ENCODE measurements around the gene RNF150.

RNF150 gene

DNA sequence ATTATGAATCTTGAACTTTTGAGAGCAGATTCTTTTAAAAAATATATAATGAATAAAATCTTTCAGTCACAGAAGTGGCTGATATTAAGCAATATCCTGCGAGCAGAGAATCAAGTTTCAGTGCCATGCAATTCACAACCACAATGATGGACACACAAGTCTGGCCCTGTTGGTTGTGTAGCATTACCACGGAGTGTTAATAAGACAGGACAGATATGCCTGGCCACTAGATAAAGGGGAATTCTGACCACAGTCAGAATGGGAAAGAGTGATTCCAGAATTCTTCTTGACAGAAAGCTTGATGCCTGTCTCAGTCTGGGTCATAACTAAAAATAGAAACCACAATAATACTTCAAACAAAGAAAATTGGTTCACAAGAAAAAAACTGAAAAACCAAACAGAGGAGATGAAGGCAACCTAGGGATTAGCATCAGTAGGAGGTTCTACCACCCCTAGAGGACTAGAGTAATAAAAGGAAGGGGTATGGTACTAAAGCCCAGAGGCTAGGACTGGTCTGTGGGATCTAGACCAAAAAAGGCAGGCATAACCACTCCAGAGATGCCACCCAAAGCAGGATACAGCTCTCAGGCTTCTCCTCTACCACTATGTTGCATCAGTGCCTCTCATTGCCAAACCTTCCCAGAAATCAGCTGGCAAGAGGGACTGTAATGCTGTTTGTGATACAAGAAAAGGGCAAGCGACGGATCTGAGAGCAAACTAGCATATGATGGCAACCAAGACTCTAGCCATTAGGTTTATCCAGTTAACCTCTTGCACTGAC is 59.0 kb downstream of the RNF150 start:
- Histone ChIP-seq H3K27ac (replicated peaks) (no peak overlapping the region), H3K4me3 (replicated peaks; ENCODE audit: insufficient read depth, low read length) (no peak overlapping the region), H3K27me3 (ENCODE audit: insufficient read depth, poor library complexity, severe bottlenecking) (no peaks in the 10 kb centered on the region)
- DNase-seq (ENCODE audit: low read depth in 1 of 2, low spot score in 1 of 2): no peak
- TF ChIP-seq GABPA (IDR thresholded peaks at IDR 0.05; ENCODE audit: low read depth) (no peak), REST (IDR thresholded peaks at IDR 0.05; ENCODE audit: insufficient replicate concordance, low read depth) (no peak), POLR2AphosphoS5 (IDR thresholded peaks at IDR 0.05; ENCODE audit: low read depth) (no peak), SPI1 (IDR thresholded peaks at IDR 0.05; ENCODE audit: borderline replicate concordance, low read depth) (no peak)
- TF ChIP-seq, protein P1, sequence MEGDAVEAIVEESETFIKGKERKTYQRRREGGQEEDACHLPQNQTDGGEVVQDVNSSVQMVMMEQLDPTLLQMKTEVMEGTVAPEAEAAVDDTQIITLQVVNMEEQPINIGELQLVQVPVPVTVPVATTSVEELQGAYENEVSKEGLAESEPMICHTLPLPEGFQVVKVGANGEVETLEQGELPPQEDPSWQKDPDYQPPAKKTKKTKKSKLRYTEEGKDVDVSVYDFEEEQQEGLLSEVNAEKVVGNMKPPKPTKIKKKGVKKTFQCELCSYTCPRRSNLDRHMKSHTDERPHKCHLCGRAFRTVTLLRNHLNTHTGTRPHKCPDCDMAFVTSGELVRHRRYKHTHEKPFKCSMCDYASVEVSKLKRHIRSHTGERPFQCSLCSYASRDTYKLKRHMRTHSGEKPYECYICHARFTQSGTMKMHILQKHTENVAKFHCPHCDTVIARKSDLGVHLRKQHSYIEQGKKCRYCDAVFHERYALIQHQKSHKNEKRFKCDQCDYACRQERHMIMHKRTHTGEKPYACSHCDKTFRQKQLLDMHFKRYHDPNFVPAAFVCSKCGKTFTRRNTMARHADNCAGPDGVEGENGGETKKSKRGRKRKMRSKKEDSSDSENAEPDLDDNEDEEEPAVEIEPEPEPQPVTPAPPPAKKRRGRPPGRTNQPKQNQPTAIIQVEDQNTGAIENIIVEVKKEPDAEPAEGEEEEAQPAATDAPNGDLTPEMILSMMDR (IDR thresholded peaks at IDR 0.05; ENCODE audit: insufficient read depth, low read length): no peak

DNA sequence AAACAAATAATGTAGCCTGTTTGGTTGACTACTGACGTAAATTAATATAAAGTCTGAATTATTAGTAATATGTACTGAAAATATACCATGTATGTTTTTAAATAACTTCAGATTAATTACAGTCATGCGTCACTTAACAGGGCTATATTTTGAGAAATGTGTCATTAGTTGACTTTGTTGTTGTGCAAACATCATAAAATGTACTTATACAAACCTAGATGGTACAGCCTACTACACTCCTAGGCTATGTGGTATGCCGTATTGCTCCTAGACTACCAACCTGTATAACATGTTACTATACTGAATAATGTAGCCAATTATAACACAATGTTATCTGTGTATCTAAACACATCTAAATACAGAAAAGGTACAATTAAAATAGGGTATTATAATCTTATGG is 66.6 kb downstream of the RNF150 start:
- no peak for DNase-seq (ENCODE audit: low read depth in 1 of 2, low spot score in 1 of 2)
- no peak for TF ChIP-seq GABPA (IDR thresholded peaks at IDR 0.05; ENCODE audit: low read depth)
- TF ChIP-seq POLR2AphosphoS5 (IDR thresholded peaks at IDR 0.05; ENCODE audit: low read depth): no peak
- TF ChIP-seq, protein P1 (IDR thresholded peaks at IDR 0.05; ENCODE audit: insufficient read depth, low read length): no peak
- TF ChIP-seq SPI1 (IDR thresholded peaks at IDR 0.05; ENCODE audit: borderline replicate concordance, low read depth): no peak
- no peak for TF ChIP-seq REST (IDR thresholded peaks at IDR 0.05; ENCODE audit: insufficient replicate concordance, low read depth)
- H3K27me3 ChIP-seq (ENCODE audit: insufficient read depth, poor library complexity, severe bottlenecking): no peaks in the 10 kb centered on the region

GRCh38 chr4:141065872-141066271 is 67.4 kb downstream of the RNF150 start:
- TF ChIP-seq GABPA (IDR thresholded peaks at IDR 0.05; ENCODE audit: low read depth) (no peak), REST (IDR thresholded peaks at IDR 0.05; ENCODE audit: insufficient replicate concordance, low read depth) (no peak), POLR2AphosphoS5 (IDR thresholded peaks at IDR 0.05; ENCODE audit: low read depth) (no peak)
- TF ChIP-seq, protein P1 (IDR thresholded peaks at IDR 0.05; ENCODE audit: insufficient read depth, low read length): no peak

More for the DNA sequence above, 66.6 kb downstream of the RNF150 start:
- Histone ChIP-seq H3K27ac (replicated peaks) (no peak overlapping the region), H3K4me3 (replicated peaks; ENCODE audit: insufficient read depth, low read length) (no peak overlapping the region)

More at GRCh38 chr4:141065872-141066271, 67.4 kb downstream of the RNF150 start:
- DNase-seq (ENCODE audit: low read depth in 1 of 2, low spot score in 1 of 2): no peak
- no peak overlapping the region for H3K27ac ChIP-seq (replicated peaks)
- no peaks in the 10 kb centered on the region for H3K27me3 ChIP-seq (ENCODE audit: insufficient read depth, poor library complexity, severe bottlenecking)
- no peak overlapping the region for H3K4me3 ChIP-seq (replicated peaks; ENCODE audit: insufficient read depth, low read length)
